Iris pigment epithelial cell (primary cell): ENCODE results near the gene PM20D1.
A peak's percentile ranks its signal among the peaks of the same experiment; 100 is the strongest.
"Not testable (repeated sequence)": the region's sequence is repeated elsewhere in the genome, so short reads cannot be mapped to it uniquely, and the experiment has no call there.

Experiments used
- DNase-seq: peaks from one replicate; pipeline ENCODE4 v3.0.0-alpha.2; 2011; ENCODE audit warnings: low read depth

Gene PM20D1

DNA sequence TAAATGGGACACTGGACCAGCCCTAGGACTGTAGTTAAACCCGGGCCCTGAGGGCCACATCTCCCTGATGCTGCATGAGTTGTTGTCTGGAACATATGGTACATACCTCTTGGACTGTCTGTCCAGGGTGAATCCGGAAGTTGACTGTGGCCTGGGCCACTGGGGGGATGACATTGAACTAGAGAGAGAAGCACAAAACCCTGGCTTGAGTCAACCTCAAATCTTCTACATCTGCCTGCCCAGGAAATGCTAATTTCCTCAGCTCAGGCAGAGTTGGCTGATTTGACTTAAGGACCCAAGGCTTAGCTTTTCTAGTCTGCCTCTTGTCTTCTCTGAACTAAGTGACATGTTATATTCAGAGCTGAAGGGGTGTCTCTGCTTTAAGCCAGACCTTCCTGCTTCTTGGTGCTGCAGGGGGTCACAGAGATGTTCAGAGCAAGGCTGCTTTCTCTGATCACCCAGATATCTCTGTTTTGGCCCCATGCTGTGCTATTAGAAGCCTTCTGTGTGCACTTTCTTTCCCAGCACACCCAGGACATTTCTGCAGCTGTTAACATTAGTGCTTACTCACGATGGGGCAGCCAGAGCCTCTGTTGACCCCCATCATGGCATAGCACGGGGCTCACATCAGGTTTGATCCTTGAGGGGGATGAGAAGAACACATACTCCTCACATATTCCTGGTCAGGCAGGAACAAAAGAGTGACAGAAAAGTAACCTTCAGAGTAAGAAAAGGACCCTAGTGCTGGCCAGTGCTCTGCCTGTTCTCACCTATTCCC lies 9.6 kb downstream of the PM20D1 start:
- DNase-seq = no peak

DNA sequence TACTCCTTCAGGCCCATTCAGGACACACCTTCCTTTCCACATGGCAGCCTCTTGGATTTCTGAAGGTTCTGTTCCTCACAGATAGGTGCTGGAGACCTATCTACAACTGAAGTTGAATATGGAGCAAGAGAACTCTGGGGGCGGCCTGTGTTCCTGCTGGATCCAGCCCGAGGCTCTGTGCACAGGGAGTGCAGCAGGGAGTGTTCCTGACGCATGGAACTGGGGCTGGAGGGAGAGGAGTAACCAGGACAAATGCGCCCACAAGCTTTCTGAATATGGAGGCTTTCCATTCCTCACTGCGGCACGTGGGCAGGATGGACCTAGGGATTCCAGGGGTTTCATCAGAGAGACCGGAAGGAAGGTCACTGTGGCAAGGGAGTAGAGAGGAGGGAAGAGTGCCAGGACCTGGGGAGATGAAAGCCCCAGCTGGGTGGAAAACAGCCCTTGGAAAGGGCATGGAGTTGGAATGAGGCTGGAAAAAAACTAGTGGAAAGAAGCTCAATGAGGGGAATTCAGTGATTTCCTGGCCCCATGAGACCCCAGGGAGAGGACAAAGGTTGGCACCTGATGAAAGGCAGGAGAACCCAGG lies 12.5 kb downstream of the PM20D1 start:
- no peak for DNase-seq

DNA sequence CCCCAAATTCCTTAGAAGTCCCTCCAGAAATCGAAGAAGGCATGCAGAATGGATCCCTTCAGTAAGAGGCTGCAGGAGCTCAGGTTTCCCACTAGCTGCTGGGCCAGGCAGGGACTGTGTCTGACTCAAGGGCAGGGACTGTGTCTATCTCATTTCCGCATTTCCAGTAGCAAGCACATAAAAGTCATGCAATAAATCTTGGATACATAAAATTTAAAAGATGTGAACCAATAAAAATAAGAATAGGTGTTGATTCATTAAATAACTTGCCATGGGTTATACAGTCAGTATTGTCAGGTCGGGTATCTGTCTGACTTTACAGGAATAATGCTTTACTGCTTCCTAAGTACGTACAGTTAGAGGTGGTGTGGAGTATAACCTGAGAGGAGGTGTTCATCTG lies 15.2 kb downstream of the PM20D1 start:
- no peak for DNase-seq

DNA sequence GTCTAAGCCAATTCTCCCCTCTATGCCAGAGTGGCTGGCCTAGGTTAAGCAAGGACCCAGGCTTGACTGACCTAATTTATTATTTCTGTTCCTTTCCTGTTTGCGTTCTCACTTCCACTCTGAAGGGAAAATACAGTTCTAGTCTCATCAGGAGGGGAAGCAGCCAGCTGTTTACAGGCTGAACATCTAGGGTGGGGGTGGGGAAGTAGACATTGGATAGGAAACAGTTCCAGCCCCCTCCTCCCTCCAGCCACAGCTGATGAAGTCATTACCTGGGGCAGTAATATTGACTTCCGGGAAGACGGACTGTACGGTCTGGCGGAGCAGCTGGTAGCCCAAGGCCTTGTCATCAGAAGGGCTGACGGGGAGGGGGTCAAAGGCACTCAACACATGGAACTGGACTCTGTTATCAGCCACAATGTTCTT lies 17.6 kb downstream of the PM20D1 start:
- DNase-seq = no peak

DNA sequence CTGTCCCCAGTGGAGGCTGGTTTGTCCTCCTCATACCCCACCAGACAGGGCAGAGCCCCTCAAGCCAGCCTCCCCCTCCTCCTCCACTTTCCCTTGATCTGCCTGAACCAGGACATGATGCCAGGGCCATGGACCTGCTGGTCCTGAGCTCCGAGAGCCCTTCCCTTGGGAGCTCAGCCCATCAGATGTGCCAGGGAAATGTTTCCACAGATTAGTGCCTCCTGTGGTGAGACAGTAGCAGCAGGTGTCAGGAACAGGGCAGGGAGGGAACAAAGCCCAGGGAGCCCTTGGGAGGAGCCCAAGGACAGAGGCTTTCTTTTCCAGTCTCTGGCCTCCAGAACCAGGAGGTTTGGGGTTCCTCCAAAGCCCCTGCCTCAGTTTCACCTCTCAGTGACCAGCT lies 22.3 kb downstream of the PM20D1 start:
- no peak for DNase-seq

DNA sequence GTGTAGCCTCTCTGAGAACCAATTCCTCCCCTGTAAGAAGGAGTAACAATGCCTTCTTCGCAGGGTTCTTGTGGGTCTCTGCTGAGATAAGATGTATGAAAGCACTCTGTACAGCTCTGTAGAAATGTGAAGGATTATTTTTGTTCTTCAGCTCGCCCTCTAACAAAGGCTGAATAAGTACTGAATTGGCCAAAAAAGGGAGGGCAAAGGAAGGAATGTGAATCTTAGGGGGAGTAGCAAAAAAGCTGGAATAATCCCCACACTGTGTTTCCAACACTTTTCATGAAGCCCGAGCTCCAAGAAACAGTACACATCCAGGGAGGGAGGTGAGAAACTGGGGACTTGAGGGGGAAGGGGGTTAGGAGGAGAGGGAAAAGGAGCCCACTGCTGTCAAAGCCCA lies 22.9 kb downstream of the PM20D1 start:
- DNase-seq = no peak

DNA sequence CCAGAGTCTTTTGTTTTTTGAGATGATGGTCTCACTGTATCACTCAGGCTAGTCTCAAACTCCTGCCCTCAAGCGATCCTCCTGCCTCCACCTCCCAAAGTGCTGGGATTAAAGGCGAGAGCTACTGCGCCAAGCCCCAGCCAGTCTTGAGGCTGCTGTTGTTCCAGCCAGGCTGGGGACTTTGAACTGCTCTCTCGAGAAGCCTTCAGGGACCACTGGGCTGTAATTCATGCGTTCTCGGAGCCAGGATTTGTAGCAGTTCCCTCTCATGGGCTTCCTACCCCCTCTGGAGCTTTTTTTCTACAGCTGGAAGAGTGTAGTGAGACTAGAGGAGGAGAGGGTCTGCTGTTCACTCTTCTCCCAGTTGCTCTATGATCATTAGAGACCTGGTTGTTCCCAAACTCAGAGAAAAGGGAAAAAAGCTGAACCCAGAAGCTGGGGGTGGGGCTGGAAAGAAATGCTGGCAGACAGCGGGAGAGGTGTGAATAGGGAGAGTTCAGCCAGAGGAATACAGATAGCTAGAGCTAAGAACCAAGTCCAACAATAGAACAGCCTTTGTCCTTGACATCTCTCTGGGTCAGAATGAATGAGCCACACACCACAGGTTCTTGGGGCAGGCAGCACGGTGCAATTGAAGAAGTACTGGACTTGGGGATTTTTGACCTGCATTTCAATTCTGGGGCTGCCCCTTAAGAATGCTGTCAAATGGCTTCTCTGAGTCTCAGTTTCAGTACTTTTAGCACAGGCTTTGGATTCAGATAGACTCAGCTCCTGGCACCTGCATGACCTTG lies 23.7 kb downstream of the PM20D1 start:
- DNase-seq = no peak

DNA sequence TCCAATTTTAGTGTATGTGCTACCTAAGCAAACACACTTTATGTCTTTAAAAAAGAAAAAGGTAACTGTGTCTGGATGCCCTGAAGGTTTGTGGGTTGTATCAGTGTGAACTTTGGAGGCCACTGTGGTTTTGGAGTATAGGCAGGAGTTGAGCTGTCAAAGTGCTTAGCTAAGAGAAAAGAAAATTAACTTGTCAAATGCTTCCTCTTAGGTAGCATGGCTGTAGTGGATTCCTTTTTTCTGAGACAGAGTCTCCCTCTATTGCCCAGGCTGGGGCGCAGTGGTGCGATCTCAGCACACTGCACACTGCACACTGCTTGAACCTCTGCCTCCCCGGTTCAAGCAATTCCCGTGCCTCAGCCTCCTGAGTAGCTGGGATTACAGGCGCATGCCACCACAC lies 25.8 kb downstream of the PM20D1 start:
- no peak for DNase-seq

DNA sequence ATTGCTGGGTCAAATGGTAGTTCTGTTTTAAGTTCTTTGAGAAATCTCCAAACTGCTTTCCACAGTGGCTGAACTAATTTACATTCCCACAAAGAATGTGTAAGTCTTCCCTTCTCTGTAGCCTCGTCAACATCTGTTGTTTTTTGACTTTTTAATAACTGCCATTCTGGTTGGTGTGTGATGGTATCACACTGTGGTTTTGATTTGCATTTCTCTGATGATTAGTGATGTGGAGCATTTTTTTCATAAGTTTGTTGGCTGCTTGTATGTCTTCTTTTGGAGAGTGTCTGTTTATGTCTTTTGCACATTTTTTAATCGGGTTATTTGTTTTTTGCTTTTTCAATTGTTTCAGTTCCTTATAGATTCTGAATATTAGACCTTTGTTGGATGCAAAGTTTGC lies 26.7 kb downstream of the PM20D1 start:
- DNase-seq = not testable (repeated sequence)

DNA sequence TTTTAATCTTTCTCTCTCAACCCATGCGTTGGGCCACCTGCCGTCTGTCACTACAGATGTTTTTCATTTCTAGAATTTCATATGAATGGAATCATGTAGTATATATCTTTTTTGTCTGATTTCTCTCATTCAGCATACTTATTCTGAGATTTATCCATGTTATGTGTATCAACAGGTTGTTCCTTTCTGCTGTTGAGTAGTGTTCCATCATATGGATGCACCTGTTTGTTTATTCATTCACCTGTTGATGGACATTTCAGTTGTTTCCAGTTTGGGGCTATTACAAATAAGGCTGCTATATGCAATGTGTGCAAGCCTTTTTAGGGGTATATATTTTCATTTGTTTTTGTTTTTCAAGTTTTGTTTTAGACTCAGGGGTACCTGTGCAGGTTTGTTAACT lies 27.5 kb downstream of the PM20D1 start:
- DNase-seq = no peak

DNA sequence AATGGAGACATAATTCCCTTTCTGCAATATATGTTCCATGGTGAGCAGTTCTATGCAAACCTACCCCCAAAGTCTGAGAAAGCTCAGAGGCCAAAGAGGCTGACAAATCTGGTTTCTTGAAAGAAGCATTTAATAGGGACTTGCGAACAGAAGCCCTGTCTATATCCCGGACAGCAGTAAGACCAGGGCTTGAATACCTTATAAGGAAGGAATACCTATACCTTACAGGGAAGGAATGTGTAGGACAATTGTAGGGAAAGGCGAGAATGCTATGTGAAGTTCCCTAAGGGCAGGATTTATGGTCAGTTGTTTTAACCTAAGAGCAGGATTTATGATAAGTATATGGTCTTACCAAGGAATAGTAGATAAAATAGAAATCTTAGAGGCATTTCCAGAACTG lies 31.9 kb downstream of the PM20D1 start:
- DNase-seq = no peak

DNA sequence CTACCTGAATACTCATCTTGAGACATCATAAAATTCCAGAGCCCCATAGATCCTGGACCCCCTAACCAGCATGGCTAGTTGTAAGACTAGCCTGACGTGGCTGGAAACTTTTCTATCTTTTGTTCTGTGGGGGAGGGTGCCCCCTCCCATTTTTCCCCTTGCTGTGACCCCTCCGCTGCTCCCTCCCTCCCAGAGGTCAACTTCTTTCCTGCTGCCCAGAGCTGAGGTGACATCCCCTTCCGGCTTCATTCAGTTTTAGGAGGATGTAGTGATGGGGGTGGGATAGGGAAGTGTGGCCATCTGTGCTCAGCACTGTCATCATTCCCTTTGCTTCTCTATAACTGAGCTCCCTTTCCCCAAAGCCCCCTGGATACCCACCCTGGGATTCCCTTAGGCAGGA lies 32.6 kb downstream of the PM20D1 start:
- DNase-seq = no peak

DNA sequence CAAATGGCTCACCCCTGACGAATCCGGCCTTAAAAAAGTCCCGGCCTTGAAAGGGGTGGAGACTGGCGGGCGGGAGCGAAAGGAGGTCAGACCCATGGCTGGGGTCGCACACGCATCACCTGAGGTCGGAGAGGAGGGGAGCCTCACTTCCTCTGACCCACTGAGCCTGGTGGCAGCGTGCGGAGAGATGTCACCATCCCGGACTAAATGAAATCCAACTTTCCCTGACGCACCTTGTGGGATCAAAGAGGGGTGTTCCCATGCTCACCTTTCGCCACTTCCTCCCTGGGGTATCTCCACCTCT lies 36.2 kb downstream of the PM20D1 start:
- no peak for DNase-seq

DNA sequence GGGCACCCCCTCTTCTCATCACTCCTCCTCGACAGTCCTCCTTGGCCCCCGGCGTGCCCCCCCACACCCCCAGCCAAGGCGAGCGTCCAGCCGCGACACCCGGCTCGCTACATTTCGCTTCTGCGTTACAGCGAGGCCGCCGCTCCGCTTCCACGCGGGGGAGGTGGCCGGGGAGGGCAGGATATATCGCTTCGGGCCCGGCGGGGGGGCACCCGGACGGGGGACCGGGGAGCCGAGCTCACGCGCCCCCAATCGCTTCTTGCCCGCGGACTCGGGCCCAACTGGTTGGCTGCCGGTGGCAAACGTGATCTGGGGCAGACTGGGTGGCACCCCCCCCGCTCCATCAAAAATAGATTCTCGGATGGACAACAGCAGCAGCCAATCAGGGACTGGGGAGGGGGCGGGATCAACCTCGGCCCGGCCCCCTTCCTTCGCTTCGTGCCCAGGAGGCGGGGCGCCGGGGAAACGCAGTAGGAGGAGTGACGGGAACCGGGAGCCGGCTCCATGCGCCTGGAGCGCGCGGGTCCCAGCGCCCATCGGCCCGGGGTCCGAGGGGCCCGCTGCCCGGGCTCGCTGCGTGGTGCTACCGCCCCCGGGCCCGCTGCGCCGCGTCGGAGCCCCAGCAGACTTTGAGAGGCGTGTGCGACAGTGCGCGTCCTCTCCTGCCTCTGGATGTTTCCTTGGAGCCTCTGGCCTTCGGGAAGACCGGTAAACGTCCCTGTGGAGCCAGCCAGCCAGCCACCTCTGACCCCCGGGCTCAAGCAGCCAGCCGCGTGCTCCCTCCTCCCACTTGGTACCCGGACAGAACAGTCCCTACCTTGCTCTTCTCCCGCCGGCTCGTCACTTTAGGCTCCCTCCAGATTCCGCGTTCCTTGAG lies 36.8 kb downstream of the PM20D1 start, which contains the start of gene SLC41A1:
Gene SLC41A1 (minus strand): TSS at position 321 of the 877 bp plus-strand sequence. CDS start 2,757 bp downstream, outside the sequence.
- peak; percentile 88 for DNase-seq

DNA sequence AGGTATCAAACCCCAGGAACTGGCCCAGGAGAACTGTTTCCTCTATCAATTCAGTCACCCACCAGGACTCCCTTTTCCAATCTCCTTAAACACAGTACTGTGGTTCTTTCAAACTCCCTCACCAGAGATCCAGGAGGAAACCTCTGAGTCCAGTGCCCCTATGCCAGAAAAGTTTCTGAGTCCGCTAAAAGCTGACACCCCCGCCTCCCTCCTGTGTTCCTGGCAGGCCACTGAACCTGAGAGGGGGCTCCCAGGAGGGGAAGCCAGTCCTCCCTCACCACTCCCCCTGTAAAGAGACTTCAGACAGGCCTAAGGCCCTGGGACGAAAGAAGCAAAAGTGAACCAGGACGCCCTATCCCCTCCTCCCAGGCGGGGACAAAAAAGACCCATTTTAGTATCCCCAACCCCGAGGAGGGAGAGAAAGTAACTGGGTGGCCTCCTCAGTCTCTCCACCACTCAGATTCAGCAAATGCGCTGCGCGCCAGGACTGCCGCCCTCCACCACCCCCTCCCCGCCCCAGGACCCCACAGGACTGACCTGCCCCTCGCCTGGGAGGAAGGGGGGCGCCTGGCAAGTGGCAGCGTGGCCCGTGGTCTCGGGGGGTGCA lies 37.6 kb downstream of the PM20D1 start:
- peak; percentile 15 for DNase-seq

DNA sequence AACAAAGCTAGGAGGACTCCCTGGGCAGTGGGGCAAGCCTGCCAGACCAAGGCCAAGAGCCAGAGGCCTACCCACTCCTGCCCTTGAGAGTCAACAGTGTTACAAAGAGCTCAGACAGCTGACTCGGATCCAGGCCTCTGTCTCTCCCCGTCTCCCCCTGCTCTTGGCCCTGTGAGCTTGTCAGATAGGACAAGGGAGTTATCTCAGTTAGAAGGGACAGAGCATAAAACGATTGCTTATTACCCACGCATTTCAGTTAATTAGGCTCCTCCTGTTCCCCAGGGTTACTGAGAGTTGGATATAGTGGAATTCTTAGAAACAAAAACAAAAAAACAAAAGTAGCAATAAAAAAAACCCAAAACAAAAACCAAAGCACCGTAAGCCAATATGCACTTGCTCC lies 38.3 kb downstream of the PM20D1 start:
- peak; percentile 13 for DNase-seq

DNA sequence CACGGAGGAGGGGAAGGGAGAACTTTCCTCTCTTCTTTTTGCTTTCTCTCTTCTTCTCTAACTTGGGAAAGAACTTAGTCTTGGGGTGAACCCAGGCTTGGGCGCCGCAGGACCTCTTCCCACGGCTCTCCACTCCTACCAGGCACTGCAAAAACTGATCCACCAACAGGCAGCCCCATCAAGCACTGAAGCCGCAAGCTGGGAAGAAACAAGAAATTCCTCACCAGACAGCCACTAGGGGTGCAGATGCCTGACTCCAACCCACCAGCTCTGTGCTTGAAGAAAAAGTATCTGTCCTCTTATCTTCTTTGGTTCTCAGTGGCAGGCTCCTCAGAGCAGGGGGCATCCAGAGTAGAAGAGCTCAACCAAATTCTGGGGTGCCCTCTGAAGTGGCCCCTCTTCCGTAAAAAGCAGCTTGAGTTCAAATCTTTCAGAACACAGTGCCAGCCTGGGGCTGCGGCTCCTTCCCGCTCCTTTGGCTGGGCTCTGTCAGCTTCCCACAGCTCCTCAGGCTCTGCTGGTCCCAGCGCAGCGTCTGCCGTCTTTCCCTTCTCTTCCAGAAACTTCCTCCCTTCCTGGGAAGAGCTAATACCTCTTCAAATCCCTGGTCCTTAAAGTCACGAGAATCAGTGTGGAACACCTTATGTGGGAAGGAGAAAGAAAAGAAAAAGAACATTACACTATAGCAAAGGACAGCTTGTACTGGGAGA lies 39.3 kb downstream of the PM20D1 start:
- DNase-seq = peak; percentile 36

DNA sequence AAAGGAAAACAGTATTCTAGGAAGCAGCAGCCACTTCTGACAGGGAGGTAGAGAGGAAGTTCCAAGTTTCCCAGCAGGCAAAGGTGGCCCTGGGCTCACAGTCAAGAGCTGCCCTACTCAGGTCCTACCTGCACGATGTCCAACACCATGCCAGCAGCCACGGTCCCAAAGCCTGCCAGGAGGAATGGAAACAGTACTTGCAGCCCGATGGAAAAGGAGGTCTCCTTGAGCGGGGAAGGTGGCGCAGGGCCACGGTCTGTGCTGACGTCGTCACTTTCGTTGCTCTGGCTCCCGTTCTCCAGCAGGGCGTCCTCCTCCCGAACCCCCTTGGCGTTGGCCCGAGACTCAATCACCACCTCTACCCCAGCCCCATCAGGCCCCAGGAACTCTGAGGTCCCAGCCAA lies 40.0 kb downstream of the PM20D1 start:
- DNase-seq = no peak

DNA sequence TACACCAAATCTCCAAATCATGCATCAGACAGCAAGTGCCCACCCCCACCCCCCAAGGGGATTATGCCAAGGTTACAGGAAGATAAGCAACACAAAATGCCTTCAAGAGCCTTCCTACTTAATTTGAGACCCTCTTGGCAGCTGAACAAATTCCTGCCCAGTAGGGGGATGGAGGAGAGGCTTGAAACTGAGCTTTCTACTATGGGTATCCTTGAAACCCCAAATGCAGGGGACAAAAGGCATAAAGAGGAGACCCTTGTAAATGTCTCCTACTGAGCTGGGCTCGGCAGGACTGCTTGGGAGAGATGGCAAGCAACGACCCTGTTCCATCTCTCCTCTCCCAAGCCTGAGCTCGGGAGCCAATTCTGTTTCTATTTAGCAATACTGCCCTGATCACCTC lies 40.5 kb downstream of the PM20D1 start:
- no peak for DNase-seq

DNA sequence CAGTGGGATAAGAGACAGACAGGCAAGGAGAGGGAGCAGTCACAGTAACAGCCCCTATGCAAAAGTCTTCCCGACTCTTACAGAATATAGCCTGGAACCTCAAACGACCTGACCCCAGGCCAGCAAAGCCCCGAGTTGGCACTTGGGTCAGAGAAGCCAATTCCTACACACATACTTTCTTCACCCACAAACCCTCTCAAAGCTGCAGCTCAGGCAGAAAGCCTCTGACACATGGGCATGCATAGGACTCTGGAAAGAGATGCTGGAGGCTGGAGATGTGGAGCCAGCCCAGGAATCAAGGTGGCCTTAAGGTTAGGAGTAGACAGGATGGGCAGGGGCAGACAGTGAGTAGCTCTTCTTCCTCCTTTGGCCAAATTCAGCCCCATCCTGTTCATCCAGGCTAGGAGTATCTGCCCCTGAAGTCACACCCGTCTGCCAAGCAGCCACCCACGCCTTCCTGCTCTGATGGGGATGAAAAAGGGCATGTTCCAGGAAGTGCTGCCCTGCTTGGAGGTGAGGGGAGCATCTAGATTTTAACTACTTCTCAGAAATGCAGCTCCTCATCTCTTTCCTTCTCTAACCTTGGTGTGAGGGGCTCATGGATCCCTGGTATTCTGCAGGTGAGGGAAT lies 44.7 kb downstream of the PM20D1 start:
- no peak for DNase-seq

DNA sequence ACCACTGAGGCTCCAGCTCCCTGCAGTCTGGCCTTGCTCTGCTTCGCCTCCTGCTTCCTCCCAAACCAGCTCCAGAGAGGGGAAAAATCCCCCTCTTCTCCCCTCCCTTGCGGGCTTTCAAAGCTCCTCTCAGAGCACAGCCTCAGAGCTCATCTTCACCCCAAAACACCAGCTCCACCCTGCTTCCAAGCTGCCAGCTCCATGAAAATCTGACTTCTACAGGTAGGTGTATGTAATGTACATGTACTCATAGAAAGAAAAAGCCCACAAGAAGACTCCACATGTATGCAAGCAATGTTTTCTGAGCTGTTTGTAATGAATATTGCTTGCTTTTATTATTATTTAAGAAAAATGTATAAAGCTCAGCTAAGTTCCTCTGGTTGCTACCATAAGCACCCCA lies 45.3 kb downstream of the PM20D1 start:
- no peak for DNase-seq
